ENCODE results near the gene RAB11FIP4.

RAB11FIP4 gene

GRCh38 chr17:31412511-31412910 is 21.0 kb downstream of the RAB11FIP4 start:
- no peak for DNase-seq

GRCh38 chr17:31413081-31413799 is 21.8 kb downstream of the RAB11FIP4 start:
- no peak for DNase-seq

- DNase-seq: no peak
Observed at GRCh38 chr17:31413874-31414549, 22.5 kb downstream of the RAB11FIP4 start.

GRCh38 chr17:31414550-31414918 is 23.1 kb downstream of the RAB11FIP4 start:
- DNase-seq: no peak

- DNase-seq: no peak
Observed at GRCh38 chr17:31415004-31415454, 23.6 kb downstream of the RAB11FIP4 start.

GRCh38 chr17:31415640-31416502 is 24.4 kb downstream of the RAB11FIP4 start:
- DNase-seq: no peak

- DNase-seq: no peak
Observed at GRCh38 chr17:31416503-31416923, 25.0 kb downstream of the RAB11FIP4 start.

GRCh38 chr17:31417051-31417792 is 25.7 kb downstream of the RAB11FIP4 start:
- no peak for DNase-seq

GRCh38 chr17:31418773-31419350 is 27.4 kb downstream of the RAB11FIP4 start:
- no peak for DNase-seq

- DNase-seq: no peak
Observed at GRCh38 chr17:31422443-31422842, 31.0 kb downstream of the RAB11FIP4 start.

- DNase-seq: no peak
Observed at GRCh38 chr17:31424944-31425281, 33.4 kb downstream of the RAB11FIP4 start.

- DNase-seq: no peak
Observed at GRCh38 chr17:31425282-31426040, 34.0 kb downstream of the RAB11FIP4 start.

- no peak for DNase-seq
Observed at GRCh38 chr17:31427684-31428083, 36.2 kb downstream of the RAB11FIP4 start.

- DNase-seq: no peak
Observed at GRCh38 chr17:31428111-31428510, 36.6 kb downstream of the RAB11FIP4 start.

- no peak for DNase-seq
Observed at GRCh38 chr17:31428512-31428911, 37.0 kb downstream of the RAB11FIP4 start.

GRCh38 chr17:31431098-31431851 is 39.8 kb downstream of the RAB11FIP4 start:
- no peak for DNase-seq

GRCh38 chr17:31431852-31432658 is 40.6 kb downstream of the RAB11FIP4 start:
- no peak for DNase-seq

GRCh38 chr17:31433091-31433790 is 41.8 kb downstream of the RAB11FIP4 start:
- peak; percentile 21 for DNase-seq
